GM21825 (cell line): ENCODE results near the gene MTRF1.

Experiments
- ATAC-seq: cut with Tn5 transposase; IDR thresholded peaks from one replicate; pipeline ENCODE4 v1.9.1; 2021; ENCODE audit warnings: mild to moderate bottlenecking, moderate library complexity; ENCODE audit not compliant: unreplicated experiment

MTRF1 gene

DNA sequence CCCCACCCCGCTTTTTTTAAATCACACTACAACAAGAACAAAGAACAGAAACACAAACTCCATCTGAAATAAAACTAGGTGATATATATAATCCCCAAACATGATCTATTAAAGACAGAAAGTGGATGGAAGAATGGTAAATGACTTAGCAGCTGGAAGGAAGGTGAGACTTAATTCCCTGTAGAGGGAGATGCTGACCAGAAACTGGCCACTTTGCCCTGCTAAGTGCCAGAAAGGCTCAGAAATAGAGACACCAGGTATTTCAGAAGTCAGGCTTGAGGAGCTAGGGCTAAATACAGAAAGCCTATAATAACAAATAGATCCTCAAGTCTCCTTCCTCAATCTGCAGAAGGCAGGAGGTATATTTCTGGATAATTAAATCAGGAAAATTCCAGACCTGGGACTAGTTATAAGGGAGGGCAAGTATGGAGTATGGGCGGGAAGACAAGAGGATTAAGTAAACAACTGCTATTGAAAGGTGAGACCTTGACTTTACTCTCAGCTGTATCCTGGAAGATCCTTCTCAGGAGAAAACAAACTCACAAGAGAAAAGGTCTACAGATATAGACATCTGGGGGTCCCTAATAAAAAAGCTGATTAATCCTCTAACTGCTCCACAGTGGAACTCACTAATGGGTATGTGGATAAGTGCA, 32.2 kb downstream of the MTRF1 start:
- ATAC-seq: no peak

DNA sequence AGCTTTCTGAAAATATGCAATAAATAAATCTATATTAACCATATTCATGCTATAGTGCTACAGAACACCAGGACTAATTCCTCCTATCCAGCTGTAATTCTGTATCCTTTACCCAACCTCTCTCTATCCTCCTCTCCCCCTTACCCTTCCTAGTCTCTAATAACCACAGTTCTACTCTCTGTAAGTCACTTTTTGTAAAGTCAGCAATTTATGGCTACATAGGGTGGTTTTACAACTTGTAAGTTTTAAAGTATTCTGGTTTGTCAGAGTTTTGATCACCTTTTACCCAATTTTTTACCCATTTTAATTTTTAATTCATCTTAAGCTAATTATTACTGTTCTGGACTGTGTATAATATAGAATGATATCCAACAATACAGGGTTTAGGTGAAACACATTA, 34.0 kb downstream of the MTRF1 start:
- ATAC-seq: no peak

DNA sequence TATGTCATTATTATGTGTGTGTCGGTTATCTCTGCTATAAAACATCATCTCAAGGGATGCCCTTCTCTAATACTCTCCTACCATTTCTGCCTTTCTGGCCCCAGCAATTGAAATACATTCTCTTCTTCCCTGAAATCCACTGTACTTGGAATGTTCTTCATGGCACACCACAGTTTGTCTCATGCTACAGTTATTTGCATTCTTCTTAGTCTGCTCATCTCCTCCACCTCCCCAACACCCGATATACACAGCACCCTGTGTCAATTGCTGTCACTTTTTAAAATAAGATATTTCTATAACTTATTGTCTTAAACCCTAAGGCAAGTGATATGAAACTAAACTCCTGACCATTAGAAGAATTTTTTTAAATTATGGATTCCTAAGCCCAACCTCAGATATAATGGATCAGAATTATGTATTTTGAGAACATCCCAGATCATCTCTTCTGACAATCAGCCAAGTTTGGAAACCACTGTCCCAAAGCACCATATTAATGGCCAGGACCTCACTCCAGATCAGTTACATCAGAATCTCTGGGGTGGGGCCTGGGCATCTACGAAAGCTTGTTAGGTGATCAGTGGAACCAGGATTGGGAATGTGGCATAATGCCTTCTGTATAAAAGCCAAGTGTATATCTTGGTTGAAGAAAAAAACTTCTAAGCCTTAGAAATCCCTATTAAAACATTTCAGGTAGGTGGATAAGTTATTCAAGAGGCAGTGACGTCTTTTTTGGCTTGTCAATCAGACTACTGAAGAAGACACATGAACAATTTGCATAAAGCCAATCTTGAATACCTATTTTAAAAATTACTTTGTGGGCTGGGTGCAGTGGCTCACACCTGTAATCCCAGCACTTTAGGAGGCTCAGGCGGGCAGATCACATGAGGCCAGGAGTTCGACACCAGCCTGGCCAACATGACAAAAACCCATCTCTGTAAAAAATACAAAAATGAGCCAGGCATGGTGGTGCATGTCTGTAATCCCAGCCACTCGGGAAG, 39.0 kb downstream of the MTRF1 start:
- no peak for ATAC-seq

GRCh38 chr13:41222259-41222852, 41.0 kb downstream of the MTRF1 start:
- ATAC-seq: peak; percentile 80

DNA sequence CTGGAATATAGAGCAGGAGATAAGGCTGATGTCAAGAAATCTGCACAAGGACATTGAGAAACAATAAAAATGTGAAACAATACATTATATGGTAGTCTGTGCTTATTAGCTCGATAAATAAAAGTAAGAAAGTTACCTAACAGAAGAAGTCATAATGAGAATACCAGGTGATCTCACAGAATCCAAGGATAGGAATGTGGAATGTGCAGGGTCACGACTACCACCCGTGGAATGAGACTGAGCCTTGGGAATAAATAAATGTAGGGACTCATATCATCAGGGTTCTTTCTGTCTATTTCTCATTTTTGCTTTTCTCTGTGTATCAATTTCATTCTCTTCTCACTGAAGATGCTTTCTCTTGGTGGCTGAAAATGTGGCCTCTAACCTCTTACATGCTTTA, 43.0 kb downstream of the MTRF1 start:
- ATAC-seq: no peak

- no peak for ATAC-seq
These were observed 47.2 kb downstream of the MTRF1 start for GRCh38 chr13:41216160-41216559.

- ATAC-seq: no peak
These were observed 49.5 kb downstream of the MTRF1 start for GRCh38 chr13:41213919-41214318.

DNA sequence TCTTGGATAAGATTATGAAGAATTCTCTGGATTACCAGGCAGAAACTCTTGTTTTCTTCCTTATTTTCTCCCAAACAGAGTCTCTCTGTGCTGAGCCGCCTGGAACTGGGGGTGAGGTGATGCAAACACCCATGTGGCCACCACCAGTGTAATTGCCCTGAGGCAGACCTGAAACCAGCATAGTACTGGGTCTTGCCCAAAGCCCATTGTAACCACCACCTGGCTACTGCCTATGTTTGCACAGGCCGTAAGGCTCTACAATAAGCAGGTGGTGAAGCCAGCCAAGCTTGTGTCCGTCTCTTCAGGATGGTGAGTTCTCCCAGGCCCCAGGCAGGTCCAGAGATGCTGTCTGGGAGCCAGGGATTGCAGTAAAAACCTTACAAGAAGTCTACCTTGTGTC, 50.1 kb downstream of the MTRF1 start:
- no peak for ATAC-seq

- no peak for ATAC-seq
These were observed 50.5 kb downstream of the MTRF1 start for GRCh38 chr13:41212881-41213280.

GRCh38 chr13:41211062-41211461, 52.3 kb downstream of the MTRF1 start:
- no peak for ATAC-seq

DNA sequence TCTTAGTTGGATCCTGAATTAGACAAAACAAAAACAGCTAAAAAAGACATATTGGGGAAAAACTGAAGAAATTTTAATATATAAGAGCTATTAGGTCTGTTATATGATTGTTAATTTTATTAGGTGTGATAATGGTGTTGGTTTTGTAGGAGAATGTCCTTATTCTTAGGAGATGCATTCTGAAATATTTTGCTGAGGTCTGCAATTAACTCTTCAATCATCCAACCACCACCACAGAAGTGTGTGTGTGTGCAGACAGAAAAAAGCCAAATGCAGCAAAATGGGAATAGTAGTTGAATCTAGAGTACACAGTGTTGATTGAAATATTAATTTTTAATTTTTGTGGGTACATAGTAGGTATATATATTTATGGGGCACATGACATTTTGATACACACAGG, 56.9 kb downstream of the MTRF1 start:
- ATAC-seq: no peak

- no peak for ATAC-seq
These were observed 59.6 kb downstream of the MTRF1 start for GRCh38 chr13:41203810-41204209.

DNA sequence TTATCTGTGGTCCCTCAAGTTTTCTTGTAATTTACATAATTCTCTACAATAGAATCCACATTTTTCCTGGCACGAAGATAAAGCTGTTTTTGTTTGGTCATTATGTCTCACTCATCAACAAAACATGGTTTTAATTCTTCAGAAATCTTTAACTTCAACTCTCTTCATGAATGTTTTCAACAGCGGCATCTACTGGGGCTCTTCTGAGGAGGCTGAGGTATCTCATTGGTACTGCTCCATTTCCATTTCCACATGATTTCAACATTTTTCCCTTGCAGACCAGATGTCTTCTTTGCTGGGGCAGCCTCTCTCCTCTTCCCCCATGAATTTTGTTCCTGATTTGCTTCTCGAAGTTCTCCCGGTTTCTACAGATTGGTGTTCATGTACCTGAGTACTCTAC, 63.2 kb downstream of the MTRF1 start:
- no peak for ATAC-seq

- ATAC-seq: peak; percentile 71
These were observed 63.9 kb downstream of the MTRF1 start for GRCh38 chr13:41199526-41199925.

GRCh38 chr13:41199079-41199478, 64.3 kb downstream of the MTRF1 start:
- ATAC-seq: no peak

- no peak for ATAC-seq
These were observed 66.8 kb downstream of the MTRF1 start for GRCh38 chr13:41196620-41197019.

GRCh38 chr13:41196011-41196410, 67.4 kb downstream of the MTRF1 start:
- no peak for ATAC-seq

DNA sequence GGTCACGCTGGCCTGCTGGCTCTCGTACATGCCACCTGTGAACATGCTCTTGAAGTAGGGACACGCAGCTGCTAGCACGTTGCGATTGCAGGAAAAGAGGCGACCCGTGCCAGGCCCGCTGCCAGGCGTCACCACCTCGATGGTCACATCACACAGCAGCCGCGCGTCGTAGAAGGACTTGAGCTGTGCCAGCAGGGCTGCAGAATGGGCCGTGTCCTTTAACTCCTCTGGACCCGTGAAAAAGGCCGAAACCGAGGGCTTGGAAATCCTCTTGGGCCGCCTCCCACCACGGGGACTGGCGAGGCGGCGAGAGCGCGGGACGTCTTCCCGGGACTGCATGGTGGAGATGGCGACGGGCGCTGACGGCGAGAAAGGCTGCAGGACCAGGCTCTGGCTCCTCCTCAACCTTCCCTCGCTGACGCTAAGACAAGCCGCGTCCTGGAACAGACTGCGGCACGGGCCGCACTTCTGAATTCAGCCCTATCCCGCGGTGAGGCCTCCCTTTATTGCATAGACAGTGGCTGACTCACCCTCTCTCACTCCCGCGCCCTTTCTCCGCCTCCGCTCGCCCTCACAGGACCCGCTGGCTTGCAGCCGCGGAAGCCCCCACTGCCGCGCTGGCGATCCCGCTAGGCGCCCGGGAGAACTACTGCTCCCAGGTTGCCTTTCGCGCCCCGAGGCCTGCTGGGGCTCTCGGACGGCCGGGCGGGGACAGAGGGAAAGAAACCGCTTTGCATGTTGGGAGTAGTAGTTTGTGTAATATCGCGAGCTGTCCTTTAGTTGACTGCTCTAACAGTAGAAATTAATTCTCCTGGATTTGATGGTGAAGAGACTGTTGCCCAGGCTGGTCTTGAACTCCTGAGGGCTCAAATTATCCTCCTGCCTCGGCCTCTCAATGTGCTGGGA, 69.2 kb downstream of the MTRF1 start, which contains the start of gene KBTBD7:
Gene KBTBD7, minus strand, starts transcription at position 651 of the 906 bp plus-strand sequence. Its CDS starts 312 bp downstream, at position 339.
- peak; percentile 96 for ATAC-seq

- no peak for ATAC-seq
These were observed 69.9 kb downstream of the MTRF1 start for GRCh38 chr13:41193469-41193868.

DNA sequence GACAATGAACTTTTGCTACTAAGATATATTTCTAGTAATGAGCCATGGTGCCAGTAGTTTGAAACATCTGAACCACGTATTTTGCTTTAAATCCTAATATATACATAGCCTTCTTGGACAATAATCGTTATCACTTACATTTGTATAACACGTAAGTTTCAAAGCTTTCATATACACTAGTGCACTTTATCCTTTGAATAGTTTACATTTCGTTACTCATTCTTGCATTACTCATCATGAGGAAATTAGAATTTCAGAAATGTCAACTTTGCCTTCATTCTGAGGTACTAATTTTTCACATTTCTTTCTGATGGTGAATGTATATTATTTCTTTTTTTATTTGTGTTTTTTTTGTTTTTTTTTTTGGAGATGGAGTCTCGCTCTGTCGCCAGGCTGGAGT, 74.8 kb downstream of the MTRF1 start:
- no peak for ATAC-seq

- no peak for ATAC-seq
These were observed 76.9 kb downstream of the MTRF1 start for GRCh38 chr13:41186481-41186880.
